Endometrial microvascular endothelial cells (primary cell): Measurements from ENCODE around the gene NFU1. TPM values are rescaled to one million over a fixed set of nuclear protein-coding genes. Genes with fewer than 3 reads are reported as not detected.
"Not testable (repeated sequence)": the region's sequence is repeated elsewhere in the genome, so short reads cannot be mapped to it uniquely, and the experiment has no call there.

Experiments
- in situ Hi-C: cut with HindIII; loops from 2 replicates; pipeline ENCODE4 v1.10.0; 2017; ENCODE audit warnings: low sequenced_read_pairs, low pct_unique_long_range_greater_than_20kb; ENCODE audit errors: inconsistent ontology term
- total RNA-seq: library from RNA; depleted of rRNA; stranded (reverse); fragments of >200 nt; gene quantifications from one replicate; pipeline ENCODE4 v1.2.3, GENCODE V29; 2015; ENCODE audit errors: inconsistent ontology term

Gene NFU1
- total RNA-seq, 1 donor from 2014 or later, result 59.9 TPM

DNA sequence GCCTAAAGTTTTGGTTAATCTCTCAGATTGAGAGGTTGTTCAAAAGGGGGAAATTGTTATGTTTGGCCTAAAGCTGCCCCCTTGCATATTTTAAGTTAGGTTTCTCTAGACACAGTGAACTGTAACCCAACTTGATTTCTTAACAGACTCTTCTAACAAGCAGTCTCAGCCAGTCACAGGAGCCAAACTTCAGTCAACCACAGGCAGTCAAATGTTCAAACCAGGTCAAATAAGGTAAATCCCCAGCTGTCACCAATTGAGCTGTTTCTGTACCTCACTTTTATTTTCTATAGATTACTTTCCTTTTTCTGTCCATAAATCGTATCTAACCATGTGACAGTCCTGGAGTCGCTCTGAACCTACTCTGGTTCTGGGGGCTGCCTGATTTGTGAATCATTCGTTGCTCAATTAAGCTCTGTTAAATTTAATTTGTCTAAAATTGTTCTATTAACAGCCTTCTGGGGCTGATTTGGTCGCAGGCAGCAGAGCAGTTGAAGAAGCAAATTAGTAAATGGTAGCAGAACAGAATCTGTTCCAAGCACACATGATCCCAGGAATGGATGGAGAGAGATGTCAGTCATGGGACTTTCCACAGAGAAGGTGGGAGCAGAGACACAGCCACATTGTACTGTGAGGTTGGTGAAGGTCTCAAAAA, 16.4 kb upstream of the NFU1 start:
- in situ Hi-C loops, result no loop called here

DNA sequence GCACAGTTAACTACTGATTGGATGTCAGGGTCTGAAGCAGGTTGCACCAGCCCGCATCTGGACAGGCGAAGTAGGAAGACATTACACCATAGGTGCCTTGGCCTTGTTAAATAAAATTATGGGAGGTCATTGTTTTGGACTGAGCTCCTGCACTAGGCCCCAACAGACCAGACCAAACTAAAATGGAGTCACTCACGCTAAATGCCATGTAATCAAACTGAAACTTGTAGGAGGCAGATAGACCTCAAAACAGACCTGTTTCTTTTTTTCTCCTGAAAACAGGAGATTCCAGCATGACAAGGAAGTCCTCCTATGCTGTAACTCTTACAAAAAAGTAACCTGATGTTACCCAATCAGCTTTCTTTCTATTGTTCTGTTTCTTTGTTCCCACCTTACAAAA, 15.5 kb upstream of the NFU1 start:
- in situ Hi-C loops, result no loop called here

DNA sequence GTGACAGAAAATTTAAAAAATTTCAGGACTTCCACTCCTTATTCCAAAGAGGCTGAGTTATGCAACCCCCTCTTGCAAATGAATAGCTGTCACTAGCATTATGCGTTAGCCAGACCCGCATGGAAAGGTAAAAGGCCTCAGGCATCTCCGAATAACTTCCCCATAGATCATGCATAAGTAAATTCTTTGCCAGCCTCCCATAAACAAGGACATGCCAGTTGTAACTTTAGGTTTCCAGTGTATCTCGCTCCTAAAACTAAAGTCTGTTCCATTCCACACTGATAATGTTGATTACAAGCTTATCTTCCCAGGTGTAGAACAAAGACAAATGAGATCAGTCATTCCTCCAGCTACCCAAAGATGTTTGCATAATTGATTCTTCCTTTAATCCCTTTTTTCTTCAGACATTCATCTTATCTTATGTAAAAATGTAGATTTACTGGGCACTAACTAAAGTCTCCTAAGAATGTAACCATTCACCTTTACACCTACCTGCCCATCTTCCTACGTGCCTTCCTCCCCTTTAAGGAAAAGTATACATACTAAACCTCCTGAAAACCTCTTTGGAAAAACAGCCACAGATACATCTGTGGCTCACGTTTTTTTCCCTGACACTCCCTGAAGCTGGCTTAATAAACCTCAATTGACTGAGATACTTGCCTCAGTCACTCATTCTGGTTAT, 13.6 kb upstream of the NFU1 start:
- in situ Hi-C loops, result no loop called here

DNA sequence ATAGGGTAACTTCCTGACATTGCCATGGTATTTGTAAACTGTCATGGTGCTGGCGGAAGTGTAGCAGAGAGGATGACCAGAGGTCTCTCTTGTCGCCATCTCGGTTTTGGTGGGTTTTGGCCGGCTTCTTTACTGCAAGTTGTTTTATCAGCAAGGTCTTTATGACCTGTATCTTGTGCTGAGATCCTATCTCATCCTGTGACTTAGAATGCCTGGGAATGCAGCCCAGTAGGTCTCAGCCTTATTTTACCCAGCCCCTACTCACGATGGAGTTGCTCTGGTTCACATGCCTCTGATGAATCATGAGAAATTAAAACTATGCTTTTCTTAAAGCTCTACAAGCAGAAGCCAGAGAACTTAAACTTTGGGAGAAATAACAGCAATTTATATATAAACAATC, 12.7 kb upstream of the NFU1 start:
- in situ Hi-C loops, result no loop called here

DNA sequence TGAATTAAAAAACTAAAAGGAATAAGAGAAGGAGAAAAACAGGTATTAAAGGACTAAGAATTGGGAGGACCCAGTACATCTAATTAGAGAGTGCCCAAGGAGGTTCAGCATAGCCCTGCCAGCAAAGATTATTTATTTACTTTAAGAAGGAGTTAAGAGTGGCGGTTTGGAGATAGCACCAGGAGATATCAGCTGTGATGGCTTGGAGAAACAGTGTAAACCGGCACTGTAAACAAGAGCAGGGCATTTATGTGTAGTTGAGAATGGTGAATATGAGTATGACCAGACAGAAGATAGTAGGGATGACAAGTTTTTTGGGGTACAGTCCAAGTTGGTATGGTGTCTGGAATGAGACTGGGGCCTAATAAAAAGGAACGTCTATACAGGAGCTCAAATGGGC, 6.4 kb upstream of the NFU1 start:
- in situ Hi-C loops, result not testable (repeated sequence)

DNA sequence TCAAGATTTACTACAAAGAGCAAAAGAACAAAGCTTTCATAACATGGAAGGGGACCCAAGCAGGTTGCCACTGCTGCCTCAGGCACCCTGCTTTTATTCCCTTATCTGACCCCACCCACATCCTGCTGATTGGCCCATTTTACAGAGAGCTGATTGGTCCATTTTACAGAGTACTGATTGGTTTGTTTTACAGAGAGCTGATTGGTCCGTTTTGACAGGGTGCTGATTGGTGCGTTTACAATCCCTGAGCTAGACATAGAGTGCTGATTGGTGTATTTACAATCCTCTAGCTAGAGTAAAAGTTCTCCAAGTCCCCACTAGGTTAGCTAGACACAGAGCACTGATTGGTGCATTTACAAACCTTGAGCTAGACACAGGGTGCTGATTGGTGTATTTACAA, 2.3 kb upstream of the NFU1 start:
- in situ Hi-C loops, result not testable (repeated sequence)

DNA sequence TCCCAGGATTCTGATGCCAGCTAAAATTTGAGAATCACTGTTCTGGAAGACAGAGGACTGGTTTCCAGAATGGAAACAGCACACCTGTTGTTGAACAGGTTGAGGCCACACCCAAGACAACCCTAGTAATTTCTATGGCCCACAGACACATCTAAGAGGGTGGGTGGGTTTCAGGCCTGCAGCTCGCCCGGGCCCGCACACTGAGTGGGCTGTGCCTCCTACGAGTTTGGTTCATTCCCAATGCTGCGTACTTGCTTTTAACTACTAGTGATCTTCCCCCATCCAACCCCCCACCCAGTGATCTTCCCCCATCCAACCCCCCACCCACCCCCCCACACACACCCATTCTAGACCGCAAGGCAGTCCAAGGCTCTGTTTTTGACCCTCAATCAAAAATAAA, 1.3 kb upstream of the NFU1 start:
- in situ Hi-C loops, result no loop called here

DNA sequence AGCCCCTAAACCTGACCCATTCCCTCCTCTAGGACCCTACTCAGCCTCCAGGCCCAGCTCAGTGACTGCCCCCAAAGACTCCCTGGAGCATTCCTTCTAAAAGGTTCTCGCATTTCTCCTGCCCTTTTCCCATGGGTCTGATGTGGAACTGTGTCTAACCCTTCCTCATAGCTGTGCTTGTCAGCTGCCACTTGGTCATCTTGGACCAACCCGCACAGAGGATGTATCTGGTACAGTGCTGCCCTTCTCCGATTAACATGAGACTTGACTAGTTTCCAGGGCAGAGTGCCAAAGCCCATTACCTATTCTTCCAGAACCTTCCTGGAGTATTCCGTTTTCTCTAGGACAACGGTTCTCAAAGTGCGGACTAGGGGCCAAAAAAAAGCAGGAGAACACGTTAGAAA, 518 bp upstream of the NFU1 start:
- in situ Hi-C loops, result no loop called here

DNA sequence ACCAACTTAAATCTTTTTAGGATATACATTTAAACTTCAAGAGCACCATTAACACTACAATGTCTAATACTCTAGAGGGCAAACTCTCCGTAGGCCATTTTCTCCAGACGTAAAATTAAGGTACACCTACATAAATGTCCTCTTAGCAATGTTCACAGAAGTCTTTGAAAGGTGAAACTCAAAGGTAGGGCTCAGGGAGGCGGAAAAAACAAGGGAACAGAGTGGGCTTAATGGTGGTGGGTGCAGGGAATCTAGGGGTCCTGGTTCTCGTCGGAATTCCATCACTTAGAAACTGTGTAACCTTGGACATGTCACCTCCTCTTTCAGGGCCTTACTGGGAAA, 668 bp downstream of the NFU1 start:
- in situ Hi-C loops, result no loop called here

DNA sequence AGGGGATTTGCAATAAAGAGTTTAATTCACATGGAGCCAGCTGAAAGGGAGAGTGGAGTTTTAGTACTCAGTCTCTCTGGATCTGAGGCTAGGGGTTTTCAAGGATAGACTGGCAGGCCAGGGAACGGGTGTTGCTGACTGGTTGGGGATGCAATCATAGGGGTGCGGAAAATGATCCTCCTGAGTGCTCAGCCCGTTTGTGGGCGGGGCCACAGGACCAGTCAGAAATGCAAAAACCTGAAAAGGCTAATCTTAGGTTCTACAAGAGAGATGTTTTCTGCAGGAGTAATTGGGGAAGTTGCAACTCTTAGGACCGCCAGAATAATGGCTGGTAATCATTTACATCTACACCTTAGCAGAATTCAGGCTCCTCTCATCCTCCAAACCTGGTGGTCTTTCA, 2.5 kb downstream of the NFU1 start:
- in situ Hi-C loops, result no loop called here

DNA sequence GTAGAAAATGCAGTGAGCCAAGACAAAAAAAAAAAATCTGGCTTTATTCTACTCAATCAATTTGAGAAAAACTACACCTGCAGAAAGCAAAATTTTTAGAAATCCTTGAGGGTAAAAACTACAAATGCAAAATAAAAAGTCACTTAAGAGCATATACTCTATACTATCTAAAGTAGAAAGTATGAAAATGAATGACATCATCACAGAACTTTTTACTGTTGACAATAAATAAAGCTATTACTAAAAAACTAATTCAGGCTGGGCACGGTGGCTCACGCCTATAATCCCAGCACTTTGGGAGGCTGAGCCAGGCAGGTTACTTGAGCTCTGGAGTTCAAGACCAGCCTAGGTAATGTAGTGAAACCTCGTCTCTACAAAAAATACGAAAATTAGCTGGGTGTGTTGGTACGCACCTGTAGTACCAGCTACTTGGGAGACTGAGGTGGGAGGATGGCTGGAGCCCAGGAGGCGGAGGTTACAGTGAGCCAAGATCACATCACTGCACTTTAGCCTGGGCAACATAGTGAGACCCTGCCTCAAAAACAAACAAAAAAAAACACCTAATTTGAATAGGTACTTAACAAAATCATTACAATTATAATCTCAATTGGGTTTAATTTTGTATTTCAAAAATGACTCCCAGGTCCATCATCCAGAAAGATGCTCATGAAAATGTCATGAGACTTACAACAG, 7.6 kb downstream of the NFU1 start:
- in situ Hi-C loops, result no loop called here

DNA sequence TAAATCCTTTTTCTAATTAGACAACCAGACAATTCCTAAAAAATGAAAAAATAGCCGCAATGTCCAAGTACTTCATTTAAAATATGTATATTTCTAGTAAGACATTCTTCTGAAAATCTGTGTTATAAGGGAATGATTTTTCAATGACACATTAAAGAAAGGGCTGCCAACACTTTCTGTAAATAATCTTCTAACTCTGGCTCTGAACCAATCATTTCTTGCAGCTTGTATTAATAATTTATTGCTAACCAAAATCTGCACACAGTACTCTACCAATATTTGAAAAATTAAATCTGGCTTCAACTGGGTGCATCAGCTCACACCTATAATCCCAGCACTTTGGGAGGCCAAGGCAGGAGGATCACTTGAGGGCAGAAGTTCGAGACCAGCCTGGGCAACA, 8.3 kb downstream of the NFU1 start:
- in situ Hi-C loops, result no loop called here

DNA sequence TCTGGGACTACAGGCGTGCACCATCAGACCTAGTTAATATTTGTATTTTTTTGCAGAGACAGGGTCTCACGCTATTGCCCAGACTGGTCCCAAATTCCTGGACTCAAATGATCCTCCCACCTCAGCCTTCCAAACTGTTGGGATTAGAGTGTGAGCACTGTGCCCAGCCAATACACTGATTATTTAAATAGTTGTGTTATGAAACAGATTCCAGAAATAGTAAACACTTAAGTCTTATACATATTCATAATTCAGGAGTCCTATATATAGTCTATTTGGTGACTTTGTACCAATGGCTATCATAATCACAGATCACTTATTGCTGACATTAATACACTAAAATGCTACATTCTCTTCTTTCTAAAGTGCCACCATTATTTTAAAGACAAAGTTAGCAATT, 12.8 kb downstream of the NFU1 start:
- in situ Hi-C loops, result no loop called here

DNA sequence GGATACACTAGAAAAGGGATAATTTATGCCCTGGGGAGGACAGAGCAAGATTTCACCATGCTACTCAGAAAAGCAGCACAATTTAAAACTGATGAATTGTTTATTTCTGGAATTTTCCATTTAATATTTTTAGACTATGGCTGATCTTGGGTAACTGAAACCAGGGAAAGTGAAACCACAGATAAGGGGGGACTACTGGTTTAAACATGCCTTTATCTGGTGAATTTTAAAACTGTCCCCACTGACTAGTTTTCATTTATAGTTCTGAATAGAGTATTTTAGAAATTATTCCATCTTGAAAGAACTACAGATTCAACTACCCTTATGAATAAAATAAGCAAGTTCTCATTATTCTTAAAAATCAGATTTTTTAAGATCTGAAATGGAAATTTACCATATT, 15.0 kb downstream of the NFU1 start:
- in situ Hi-C loops, result no loop called here

DNA sequence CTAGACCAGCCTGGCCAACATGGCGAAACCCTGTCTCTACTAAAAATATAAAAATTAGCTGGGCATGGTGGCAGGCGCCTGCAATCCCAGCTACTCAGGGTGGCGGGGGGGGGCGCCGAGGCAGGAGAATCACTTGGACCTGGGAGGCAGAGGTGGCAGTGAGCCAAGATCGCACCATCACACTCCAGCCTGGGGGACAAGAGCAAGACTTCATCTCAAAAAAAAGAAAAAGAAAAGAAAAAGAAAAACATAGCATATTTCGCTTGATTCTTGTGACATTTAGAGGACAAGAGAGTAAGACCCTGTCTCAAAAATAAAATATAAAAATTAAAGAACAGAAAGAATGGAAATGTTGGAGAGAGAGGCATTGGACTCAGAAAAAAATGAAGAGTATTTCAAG, 18.1 kb downstream of the NFU1 start:
- in situ Hi-C loops, result not testable (repeated sequence)

DNA sequence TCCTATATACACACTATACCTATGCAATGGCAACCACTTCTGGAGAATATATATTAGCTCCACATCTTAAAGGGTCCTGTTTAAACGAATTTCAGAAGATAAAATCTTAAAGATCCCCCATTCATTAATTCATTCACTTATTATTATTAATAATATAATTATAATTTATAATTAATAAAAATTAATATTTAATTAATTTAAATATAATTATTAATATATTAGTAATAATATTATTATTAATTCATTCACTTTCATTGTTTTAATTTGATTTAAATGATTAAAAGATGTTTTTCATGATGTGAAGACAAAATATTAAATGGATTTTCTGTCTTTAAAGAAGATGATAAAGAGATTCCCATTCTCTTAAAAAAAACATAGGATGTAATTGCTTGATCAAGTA, 21.1 kb downstream of the NFU1 start:
- in situ Hi-C loops, result no loop called here

DNA sequence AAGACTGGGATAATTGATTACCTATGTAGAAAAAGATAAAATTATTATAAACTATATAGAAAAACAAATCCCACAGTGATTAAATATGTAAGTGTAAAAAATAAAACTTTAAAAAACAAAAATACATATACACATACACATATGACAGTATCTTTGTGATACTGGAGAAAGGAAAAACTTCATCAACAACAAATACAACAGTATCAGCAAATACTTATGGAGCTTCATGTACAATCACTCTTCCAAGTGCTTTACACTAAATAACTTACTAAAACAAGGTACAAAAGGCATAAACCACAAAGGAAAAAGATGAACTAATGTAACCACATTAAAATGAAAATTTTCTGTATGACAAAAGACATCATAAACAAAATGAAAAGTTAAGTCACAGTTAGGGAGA, 26.1 kb downstream of the NFU1 start:
- in situ Hi-C loops, result no loop called here

DNA sequence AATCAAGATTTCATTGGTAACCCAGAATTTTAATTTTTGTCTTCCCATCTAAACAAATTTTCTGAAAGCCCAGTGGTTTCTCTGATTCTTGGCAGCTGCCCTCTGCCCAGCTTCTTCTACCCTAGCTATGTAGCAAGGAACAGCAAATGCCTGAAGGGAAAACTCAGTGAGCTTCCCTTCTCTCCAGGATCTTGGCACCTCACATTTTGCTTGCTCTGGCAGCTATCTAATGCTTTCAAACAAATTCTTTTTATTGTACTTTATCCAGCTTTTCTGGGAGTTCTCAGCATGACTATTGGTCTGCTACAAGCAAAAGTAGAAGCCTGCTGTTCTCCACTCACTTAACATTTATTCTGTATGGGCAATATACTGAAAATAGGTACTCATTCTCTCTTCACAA, 31.9 kb downstream of the NFU1 start:
- in situ Hi-C loops, result no loop called here

DNA sequence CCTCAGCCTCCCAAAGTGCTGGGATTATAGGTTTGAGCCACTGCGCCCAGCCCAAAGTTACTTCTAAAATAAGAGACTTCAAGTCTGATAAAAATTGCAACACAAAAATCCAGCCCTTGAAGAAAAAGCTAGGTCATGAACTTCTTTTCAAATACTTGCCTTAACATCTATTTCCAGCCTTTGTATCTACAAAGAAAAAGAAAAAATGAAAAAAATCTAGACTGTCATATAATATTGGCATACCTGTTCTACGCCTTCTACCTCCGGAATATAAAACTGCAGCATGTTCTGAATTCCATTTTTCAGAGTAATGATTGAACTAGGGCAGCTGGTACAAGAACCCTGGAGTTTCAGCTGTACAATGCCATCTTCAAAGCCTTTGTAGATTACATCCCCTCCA, 37.1 kb downstream of the NFU1 start:
- in situ Hi-C loops, result no loop called here

DNA sequence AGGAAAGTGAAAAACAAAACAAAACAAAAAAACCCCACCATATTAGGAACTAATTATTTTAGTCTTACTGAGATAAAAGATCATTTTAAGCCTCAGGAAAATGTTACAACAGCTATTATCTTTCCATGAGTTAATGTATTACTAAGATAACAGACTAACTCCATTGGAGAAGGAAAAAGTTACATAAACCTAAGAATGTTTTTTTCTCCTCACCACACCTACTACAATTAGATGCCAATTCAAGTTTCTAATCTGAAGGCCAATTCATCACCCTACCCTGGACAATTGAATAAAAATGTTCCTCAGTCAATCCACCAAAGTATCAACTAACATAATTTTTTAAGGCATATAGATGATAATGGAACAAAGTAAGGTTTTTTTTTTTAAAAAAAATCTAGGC, 40.0 kb downstream of the NFU1 start:
- in situ Hi-C loops, result no loop called here

DNA sequence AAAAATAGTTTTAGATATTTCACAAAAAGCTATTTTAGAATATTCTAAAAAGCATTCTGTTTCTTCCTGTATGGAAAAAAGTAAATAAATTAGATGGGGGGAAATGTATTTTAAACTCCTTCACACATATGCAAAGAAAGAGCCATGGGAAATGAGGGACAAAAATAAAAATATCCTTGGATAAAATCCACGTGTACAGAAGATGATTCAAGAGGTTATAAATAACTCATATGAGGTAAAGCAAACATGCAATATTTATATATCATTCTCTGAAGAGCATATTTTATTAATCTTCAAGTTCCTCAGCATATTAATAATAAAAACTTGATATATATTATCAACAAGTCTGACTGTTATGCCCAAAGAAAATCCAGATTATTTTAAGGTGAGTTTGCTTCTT, 41.4 kb downstream of the NFU1 start:
- in situ Hi-C loops, result no loop called here
